Karpas-422 (cell line): ENCODE results near the gene ABCA3. TPM values are rescaled to one million over a fixed set of nuclear protein-coding genes. Genes with fewer than 3 reads are reported as not detected.
A peak's percentile ranks its signal among the peaks of the same experiment; 100 is the strongest.
"Not testable (repeated sequence)": the region's sequence is repeated elsewhere in the genome, so short reads cannot be mapped to it uniquely, and the experiment has no call there.

ENCODE experiments used
- DNase-seq: peaks from one replicate; pipeline ENCODE4 v3.0.0-alpha.2; 2015
- H2AFZ ChIP-seq: fragments of 200-600 bp; sonication (generic); 2 replicates; pipeline ENCODE4 v1.6.1; 2014; ENCODE audit warnings: antibody characterized with exemption, low read length, mixed read lengths
- H3K27ac ChIP-seq: fragments of 200-600 bp; sonication (generic); 2 replicates; pipeline ENCODE4 v1.5.1; 2014; ENCODE audit warnings: mild to moderate bottlenecking, low read length, moderate library complexity
- H3K27me3 ChIP-seq: fragments of 200-600 bp; sonication (generic); 2 replicates; pipeline ENCODE4 v1.6.1; 2014; ENCODE audit warnings: low read length, mixed read lengths
- H3K36me3 ChIP-seq: fragments of 200-600 bp; sonication (generic); 2 replicates; pipeline ENCODE4 v1.6.1; 2014; ENCODE audit warnings: low read length, mixed read lengths; ENCODE audit not compliant: insufficient read depth
- H3K4me1 ChIP-seq: fragments of 200-600 bp; sonication (generic); 2 replicates; pipeline ENCODE4 v1.6.1; 2014; ENCODE audit warnings: mild to moderate bottlenecking, low read length, mixed read lengths
- H3K4me2 ChIP-seq: fragments of 200-600 bp; sonication (generic); 2 replicates; pipeline ENCODE4 v1.6.1; 2014; ENCODE audit warnings: low read length, low read depth, mild to moderate bottlenecking; ENCODE audit not compliant: poor library complexity, severe bottlenecking
- H3K4me3 ChIP-seq: fragments of 200-600 bp; sonication (generic); 2 replicates; pipeline ENCODE4 v1.5.1; 2014; ENCODE audit warnings: mild to moderate bottlenecking, antibody characterized with exemption, low read length, mixed read lengths
- H3K79me2 ChIP-seq: fragments of 200-600 bp; sonication (generic); 2 replicates; pipeline ENCODE4 v1.6.1; 2014; ENCODE audit warnings: mild to moderate bottlenecking, low read length, mixed read lengths
- H3K9ac ChIP-seq: fragments of 200-600 bp; sonication (generic); 2 replicates; pipeline ENCODE4 v1.6.0; 2014; ENCODE audit warnings: low read length
- H3K9me2 ChIP-seq: fragments of 200-600 bp; sonication (generic), shearing (Covaris generic); replicated peaks from 2 replicates; pipeline ENCODE4 v1.6.0; 2014; ENCODE audit warnings: mild to moderate bottlenecking, low read length, moderate library complexity; ENCODE audit not compliant: insufficient read depth
- H3K9me3 ChIP-seq: fragments of 300-700, 200-600 bp; sonication (generic); 2 replicates; pipeline ENCODE4 v1.6.1; 2014; ENCODE audit warnings: low read length, mixed read lengths
- H4K20me1 ChIP-seq: fragments of 200-600 bp; sonication (generic); 2 replicates; pipeline ENCODE4 v1.6.1; 2014; ENCODE audit warnings: mild to moderate bottlenecking, antibody characterized with exemption, low read length, low read depth; ENCODE audit not compliant: insufficient read depth
- total RNA-seq: library from RNA; depleted of rRNA; stranded (reverse); fragments of >200 nt; shearing (Covaris generic); gene quantifications from 2 replicates; pipeline ENCODE4 v1.2.3, GENCODE V29; 2014; ENCODE audit warnings: low replicate concordance

The ABCA3 gene
- total RNA-seq, 1 experiment from 2014 or later = 0.37 TPM

- peaks cover 3% of the 10 kb centered on the region; the same call in 1 of the 2 replicates for H3K79me2 ChIP-seq
- no peak overlapping the region for H3K9ac ChIP-seq
- H3K27ac ChIP-seq = no peak overlapping the region
- no peaks in the 10 kb centered on the region for H4K20me1 ChIP-seq
- no peak overlapping the region for H3K4me3 ChIP-seq
- no peaks in the 10 kb centered on the region for H3K27me3 ChIP-seq
- H3K9me3 ChIP-seq = no peaks in the 10 kb centered on the region
- no peak overlapping the region for H2AFZ ChIP-seq
- peaks cover 9% of the 10 kb centered on the region for H3K36me3 ChIP-seq
- H3K9me2 ChIP-seq = no peaks in the 10 kb centered on the region
- H3K4me1 ChIP-seq = no peaks in the 10 kb centered on the region
- H3K4me2 ChIP-seq = no peak overlapping the region
- DNase-seq = no peak
These were observed 96.2 kb downstream of the ABCA3 start for GRCh38 chr16:2244301-2244700.

GRCh38 chr16:2243781-2244180, 96.7 kb downstream of the ABCA3 start:
- DNase-seq = no peak

GRCh38 chr16:2243031-2243528, 97.4 kb downstream of the ABCA3 start:
- DNase-seq = peak; percentile 66
- no peaks in the 10 kb centered on the region for H3K27me3 ChIP-seq
- H3K4me2 ChIP-seq = no peak overlapping the region
- H3K4me3 ChIP-seq = no peak overlapping the region
- H4K20me1 ChIP-seq = no peaks in the 10 kb centered on the region
- no peaks in the 10 kb centered on the region for H3K9me3 ChIP-seq
- H3K27ac ChIP-seq = no peak overlapping the region
- H3K9ac ChIP-seq = no peak overlapping the region
- H3K9me2 ChIP-seq = no peaks in the 10 kb centered on the region
- peaks cover 9% of the 10 kb centered on the region for H3K36me3 ChIP-seq
- H3K79me2 ChIP-seq = no peaks in the 10 kb centered on the region
- H2AFZ ChIP-seq = no peak overlapping the region
- no peaks in the 10 kb centered on the region for H3K4me1 ChIP-seq

More at GRCh38 chr16:2243781-2244180, 96.7 kb downstream of the ABCA3 start:
- Histone ChIP-seq H3K9me3 (no peaks in the 10 kb centered on the region), H2AFZ (no peak overlapping the region), H3K79me2 (no peaks in the 10 kb centered on the region), H3K27me3 (no peaks in the 10 kb centered on the region), H4K20me1 (no peaks in the 10 kb centered on the region), H3K36me3 (peaks cover 9% of the 10 kb centered on the region), H3K4me2 (no peak overlapping the region), H3K27ac (no peak overlapping the region), H3K4me1 (no peaks in the 10 kb centered on the region), H3K4me3 (no peak overlapping the region), H3K9me2 (no peaks in the 10 kb centered on the region), H3K9ac (no peak overlapping the region)

GRCh38 chr16:2242598-2242997, 97.9 kb downstream of the ABCA3 start:
- peaks cover 9% of the 10 kb centered on the region for H3K36me3 ChIP-seq
- H3K9me3 ChIP-seq = no peaks in the 10 kb centered on the region
- no peaks in the 10 kb centered on the region for H3K27me3 ChIP-seq
- DNase-seq = no peak
- H3K4me2 ChIP-seq = no peak overlapping the region
- no peak overlapping the region for H3K4me3 ChIP-seq
- H3K27ac ChIP-seq = no peak overlapping the region
- no peak overlapping the region for H2AFZ ChIP-seq
- no peak overlapping the region for H3K9ac ChIP-seq
- H4K20me1 ChIP-seq = no peaks in the 10 kb centered on the region
- no peaks in the 10 kb centered on the region for H3K9me2 ChIP-seq
- no peaks in the 10 kb centered on the region for H3K79me2 ChIP-seq
- no peaks in the 10 kb centered on the region for H3K4me1 ChIP-seq

- not testable (repeated sequence) for H3K79me2 ChIP-seq, H3K36me3 ChIP-seq, H3K9me2 ChIP-seq, H3K4me1 ChIP-seq, H3K4me3 ChIP-seq, H2AFZ ChIP-seq, H4K20me1 ChIP-seq, H3K27ac ChIP-seq, H3K9me3 ChIP-seq, DNase-seq, H3K27me3 ChIP-seq, H3K4me2 ChIP-seq, H3K9ac ChIP-seq
These were observed 100.2 kb downstream of the ABCA3 start for GRCh38 chr16:2240331-2240730.

- H3K27ac ChIP-seq = no peak overlapping the region
- no peak overlapping the region for H3K4me2 ChIP-seq
- DNase-seq = no peak
- no peak overlapping the region for H3K9ac ChIP-seq
- no peaks in the 10 kb centered on the region for H4K20me1 ChIP-seq
- no peak overlapping the region for H2AFZ ChIP-seq
- H3K27me3 ChIP-seq = no peaks in the 10 kb centered on the region
- H3K36me3 ChIP-seq = peaks cover 6% of the 10 kb centered on the region; the same call in 1 of the 2 replicates
- H3K79me2 ChIP-seq = no peaks in the 10 kb centered on the region
- no peaks in the 10 kb centered on the region for H3K9me3 ChIP-seq
- no peak overlapping the region for H3K4me3 ChIP-seq
- H3K9me2 ChIP-seq = no peaks in the 10 kb centered on the region
- H3K4me1 ChIP-seq = no peaks in the 10 kb centered on the region
These were observed 101.5 kb downstream of the ABCA3 start for GRCh38 chr16:2238838-2239675.

- Histone ChIP-seq H3K4me1 (no peaks in the 10 kb centered on the region), H3K9ac (no peak overlapping the region), H3K4me2 (no peak overlapping the region), H3K4me3 (no peak overlapping the region), H3K79me2 (no peaks in the 10 kb centered on the region), H3K36me3 (peaks cover 3% of the 10 kb centered on the region), H4K20me1 (no peaks in the 10 kb centered on the region), H2AFZ (no peak overlapping the region), H3K9me2 (no peaks in the 10 kb centered on the region), H3K27ac (no peak overlapping the region), H3K27me3 (no peaks in the 10 kb centered on the region), H3K9me3 (no peaks in the 10 kb centered on the region)
- DNase-seq = peak; percentile 64
These were observed 102.2 kb downstream of the ABCA3 start for GRCh38 chr16:2238150-2238837.

- no peaks in the 10 kb centered on the region for H3K9me2 ChIP-seq
- no peaks in the 10 kb centered on the region for H3K79me2 ChIP-seq
- DNase-seq = no peak
- H3K4me1 ChIP-seq = no peaks in the 10 kb centered on the region
- no peak overlapping the region for H2AFZ ChIP-seq
- no peak overlapping the region for H3K27ac ChIP-seq
- H3K9me3 ChIP-seq = no peaks in the 10 kb centered on the region
- no peak overlapping the region for H3K4me2 ChIP-seq
- no peaks in the 10 kb centered on the region for H3K27me3 ChIP-seq
- H3K9ac ChIP-seq = no peak overlapping the region
- H3K36me3 ChIP-seq = peaks cover 3% of the 10 kb centered on the region
- no peak overlapping the region for H3K4me3 ChIP-seq
- 0 out of 2 replicates have a peak, but pooled peaks cover 3% of the 10 kb centered on the region for H4K20me1 ChIP-seq
These were observed 102.9 kb downstream of the ABCA3 start for GRCh38 chr16:2237493-2238149.
